Measurements from ENCODE around the gene GREB1L. TPM values are rescaled to one million over a fixed set of nuclear protein-coding genes. Genes with fewer than 3 reads are reported as not detected.

Gene GREB1L
- total and polyA plus RNA-seq, 2 of the 13 experiments (the other 11 are each of a cell fraction or from before 2014, with no cell fraction given): 0.17 to 0.66 TPM

DNA sequence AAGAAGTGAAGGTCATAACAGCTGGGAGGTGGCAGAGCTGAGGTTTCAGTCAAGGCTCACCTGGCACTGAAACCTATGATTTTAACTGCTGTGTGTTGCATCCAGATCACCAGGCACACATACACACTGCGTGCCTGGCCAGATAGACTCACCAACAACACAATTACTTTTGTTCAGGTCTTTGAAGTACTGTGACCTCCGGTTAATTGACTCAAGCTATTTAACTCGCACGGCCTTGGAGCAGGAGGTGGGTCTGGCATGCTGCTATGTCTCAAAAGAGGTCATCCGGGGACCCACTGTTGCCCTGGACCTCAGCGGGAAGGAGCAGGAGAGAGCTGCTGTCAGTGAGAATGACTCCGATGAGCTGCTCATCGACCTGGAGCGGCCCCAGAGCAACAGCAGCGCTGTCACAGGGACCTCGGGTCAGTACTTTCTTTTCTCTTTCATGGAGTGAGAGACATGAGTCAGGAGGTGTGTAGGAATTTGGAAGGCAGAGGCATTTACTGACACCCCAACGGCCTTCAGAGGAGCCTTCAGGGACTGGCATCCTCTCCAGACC, 254.3 kb downstream of the GREB1L start (continued):
- TF ChIP-seq, protein P1, sequence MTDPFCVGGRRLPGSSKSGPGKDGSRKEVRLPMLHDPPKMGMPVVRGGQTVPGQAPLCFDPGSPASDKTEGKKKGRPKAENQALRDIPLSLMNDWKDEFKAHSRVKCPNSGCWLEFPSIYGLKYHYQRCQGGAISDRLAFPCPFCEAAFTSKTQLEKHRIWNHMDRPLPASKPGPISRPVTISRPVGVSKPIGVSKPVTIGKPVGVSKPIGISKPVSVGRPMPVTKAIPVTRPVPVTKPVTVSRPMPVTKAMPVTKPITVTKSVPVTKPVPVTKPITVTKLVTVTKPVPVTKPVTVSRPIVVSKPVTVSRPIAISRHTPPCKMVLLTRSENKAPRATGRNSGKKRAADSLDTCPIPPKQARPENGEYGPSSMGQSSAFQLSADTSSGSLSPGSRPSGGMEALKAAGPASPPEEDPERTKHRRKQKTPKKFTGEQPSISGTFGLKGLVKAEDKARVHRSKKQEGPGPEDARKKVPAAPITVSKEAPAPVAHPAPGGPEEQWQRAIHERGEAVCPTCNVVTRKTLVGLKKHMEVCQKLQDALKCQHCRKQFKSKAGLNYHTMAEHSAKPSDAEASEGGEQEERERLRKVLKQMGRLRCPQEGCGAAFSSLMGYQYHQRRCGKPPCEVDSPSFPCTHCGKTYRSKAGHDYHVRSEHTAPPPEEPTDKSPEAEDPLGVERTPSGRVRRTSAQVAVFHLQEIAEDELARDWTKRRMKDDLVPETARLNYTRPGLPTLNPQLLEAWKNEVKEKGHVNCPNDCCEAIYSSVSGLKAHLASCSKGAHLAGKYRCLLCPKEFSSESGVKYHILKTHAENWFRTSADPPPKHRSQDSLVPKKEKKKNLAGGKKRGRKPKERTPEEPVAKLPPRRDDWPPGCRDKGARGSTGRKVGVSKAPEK (CRISPR knock-in tag; IDR thresholded peaks at IDR 0.05; ENCODE audit: borderline replicate concordance): no peak
- TF ChIP-seq ISL2 (CRISPR knock-in tag; IDR thresholded peaks at IDR 0.05): no peak
- peak; percentile 52; the same call in 1 of the 2 replicates for TF ChIP-seq NCOA2 (CRISPR knock-in tag; IDR thresholded peaks at IDR 0.05)
- TF ChIP-seq, protein P2, sequence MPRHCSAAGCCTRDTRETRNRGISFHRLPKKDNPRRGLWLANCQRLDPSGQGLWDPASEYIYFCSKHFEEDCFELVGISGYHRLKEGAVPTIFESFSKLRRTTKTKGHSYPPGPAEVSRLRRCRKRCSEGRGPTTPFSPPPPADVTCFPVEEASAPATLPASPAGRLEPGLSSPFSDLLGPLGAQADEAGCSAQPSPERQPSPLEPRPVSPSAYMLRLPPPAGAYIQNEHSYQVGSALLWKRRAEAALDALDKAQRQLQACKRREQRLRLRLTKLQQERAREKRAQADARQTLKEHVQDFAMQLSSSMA (CRISPR knock-in tag; IDR thresholded peaks at IDR 0.05): no peak
- TF ChIP-seq TMF1 (CRISPR knock-in tag; IDR thresholded peaks at IDR 0.05; ENCODE audit: low read depth): no peak
- TF ChIP-seq NFIC (IDR thresholded peaks at IDR 0.05; ENCODE audit: low read length): no peak
- TF ChIP-seq SOX13 (IDR thresholded peaks at IDR 0.05): no peak
- TF ChIP-seq SOX13 (CRISPR knock-in tag; conservative IDR thresholded peaks at IDR 0.05 in 1 of 2, IDR thresholded peaks at IDR 0.05 in 1 of 2): peak in 1 of 2 experiments; percentile 83; a peak in 2 of 4 replicates
- TF ChIP-seq, protein P3, sequence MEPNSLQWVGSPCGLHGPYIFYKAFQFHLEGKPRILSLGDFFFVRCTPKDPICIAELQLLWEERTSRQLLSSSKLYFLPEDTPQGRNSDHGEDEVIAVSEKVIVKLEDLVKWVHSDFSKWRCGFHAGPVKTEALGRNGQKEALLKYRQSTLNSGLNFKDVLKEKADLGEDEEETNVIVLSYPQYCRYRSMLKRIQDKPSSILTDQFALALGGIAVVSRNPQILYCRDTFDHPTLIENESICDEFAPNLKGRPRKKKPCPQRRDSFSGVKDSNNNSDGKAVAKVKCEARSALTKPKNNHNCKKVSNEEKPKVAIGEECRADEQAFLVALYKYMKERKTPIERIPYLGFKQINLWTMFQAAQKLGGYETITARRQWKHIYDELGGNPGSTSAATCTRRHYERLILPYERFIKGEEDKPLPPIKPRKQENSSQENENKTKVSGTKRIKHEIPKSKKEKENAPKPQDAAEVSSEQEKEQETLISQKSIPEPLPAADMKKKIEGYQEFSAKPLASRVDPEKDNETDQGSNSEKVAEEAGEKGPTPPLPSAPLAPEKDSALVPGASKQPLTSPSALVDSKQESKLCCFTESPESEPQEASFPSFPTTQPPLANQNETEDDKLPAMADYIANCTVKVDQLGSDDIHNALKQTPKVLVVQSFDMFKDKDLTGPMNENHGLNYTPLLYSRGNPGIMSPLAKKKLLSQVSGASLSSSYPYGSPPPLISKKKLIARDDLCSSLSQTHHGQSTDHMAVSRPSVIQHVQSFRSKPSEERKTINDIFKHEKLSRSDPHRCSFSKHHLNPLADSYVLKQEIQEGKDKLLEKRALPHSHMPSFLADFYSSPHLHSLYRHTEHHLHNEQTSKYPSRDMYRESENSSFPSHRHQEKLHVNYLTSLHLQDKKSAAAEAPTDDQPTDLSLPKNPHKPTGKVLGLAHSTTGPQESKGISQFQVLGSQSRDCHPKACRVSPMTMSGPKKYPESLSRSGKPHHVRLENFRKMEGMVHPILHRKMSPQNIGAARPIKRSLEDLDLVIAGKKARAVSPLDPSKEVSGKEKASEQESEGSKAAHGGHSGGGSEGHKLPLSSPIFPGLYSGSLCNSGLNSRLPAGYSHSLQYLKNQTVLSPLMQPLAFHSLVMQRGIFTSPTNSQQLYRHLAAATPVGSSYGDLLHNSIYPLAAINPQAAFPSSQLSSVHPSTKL (CRISPR knock-in tag; IDR thresholded peaks at IDR 0.05): 0 out of 2 replicates have a peak, but pooled peaks have one; percentile 23
- TF ChIP-seq ZSCAN30 (CRISPR knock-in tag; IDR thresholded peaks at IDR 0.05): no peak
- no peak for TF ChIP-seq ZNF747 (CRISPR knock-in tag; IDR thresholded peaks at IDR 0.05; ENCODE audit: borderline replicate concordance)
- TF ChIP-seq BCL6 (CRISPR knock-in tag; IDR thresholded peaks at IDR 0.05): 0 out of 2 replicates have a peak, but pooled peaks have one; percentile 9
- TF ChIP-seq TCF7 (IDR thresholded peaks at IDR 0.05; ENCODE audit: low read depth): peak; percentile 41; the same call in 1 of the 2 replicates
- TF ChIP-seq SMAD9 (CRISPR knock-in tag; IDR thresholded peaks at IDR 0.05): no peak
- TF ChIP-seq ZNF274 (CRISPR knock-in tag; IDR thresholded peaks at IDR 0.05): 0 out of 2 replicates have a peak, but pooled peaks have one; percentile 43
- TF ChIP-seq, protein P4, sequence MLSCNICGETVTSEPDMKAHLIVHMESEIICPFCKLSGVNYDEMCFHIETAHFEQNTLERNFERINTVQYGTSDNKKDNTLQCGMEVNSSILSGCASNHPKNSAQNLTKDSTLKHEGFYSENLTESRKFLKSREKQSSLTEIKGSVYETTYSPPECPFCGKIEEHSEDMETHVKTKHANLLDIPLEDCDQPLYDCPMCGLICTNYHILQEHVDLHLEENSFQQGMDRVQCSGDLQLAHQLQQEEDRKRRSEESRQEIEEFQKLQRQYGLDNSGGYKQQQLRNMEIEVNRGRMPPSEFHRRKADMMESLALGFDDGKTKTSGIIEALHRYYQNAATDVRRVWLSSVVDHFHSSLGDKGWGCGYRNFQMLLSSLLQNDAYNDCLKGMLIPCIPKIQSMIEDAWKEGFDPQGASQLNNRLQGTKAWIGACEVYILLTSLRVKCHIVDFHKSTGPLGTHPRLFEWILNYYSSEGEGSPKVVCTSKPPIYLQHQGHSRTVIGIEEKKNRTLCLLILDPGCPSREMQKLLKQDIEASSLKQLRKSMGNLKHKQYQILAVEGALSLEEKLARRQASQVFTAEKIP (CRISPR knock-in tag; IDR thresholded peaks at IDR 0.05; ENCODE audit: borderline replicate concordance): no peak
- TF ChIP-seq, protein P5, sequence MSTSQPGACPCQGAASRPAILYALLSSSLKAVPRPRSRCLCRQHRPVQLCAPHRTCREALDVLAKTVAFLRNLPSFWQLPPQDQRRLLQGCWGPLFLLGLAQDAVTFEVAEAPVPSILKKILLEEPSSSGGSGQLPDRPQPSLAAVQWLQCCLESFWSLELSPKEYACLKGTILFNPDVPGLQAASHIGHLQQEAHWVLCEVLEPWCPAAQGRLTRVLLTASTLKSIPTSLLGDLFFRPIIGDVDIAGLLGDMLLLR (CRISPR knock-in tag; IDR thresholded peaks at IDR 0.05): no peak

Measured in HepG2 (cell line).